Occipital lobe (tissue), 1 donor: Measurements from ENCODE around the gene C15orf61. TPM values are rescaled to one million over a fixed set of nuclear protein-coding genes. Genes with fewer than 3 reads are reported as not detected.

Source experiments
- total RNA-seq: library from RNA; depleted of rRNA; stranded (reverse); fragments of >200 nt; gene quantifications from one replicate; pipeline ENCODE4 v1.2.3, GENCODE V29; 2014

C15orf61 gene
- total RNA-seq, 1 donor from 2014 or later, result 33.2 TPM

Other genes starting within 250 kb of the C15orf61 start
- 12.8 TPM for gene MAP2K5, start 21.6 kb downstream of the C15orf61 start, total RNA-seq